SK-N-SH treated with all-trans-retinoic acid at 6 μM for 48 hours (cell line): Measurements from ENCODE around the gene KLHL29.

Source experiments
- CREB5 ChIP-seq: fragments of 250-450 bp; sonication (Bioruptor Pico); IDR thresholded peaks from 2 replicates; pipeline ENCODE4 v1.5.1; 2020; ENCODE audit warnings: low read depth, mild to moderate bottlenecking, moderate library complexity
- CSDC2 ChIP-seq: fragments of 250-450 bp; sonication (Bioruptor Pico); IDR thresholded peaks from 2 replicates; pipeline ENCODE4 v1.5.0; 2020; ENCODE audit warnings: mild to moderate bottlenecking, moderate library complexity
- GLIS3 ChIP-seq: fragments of 250-450 bp; sonication (Bioruptor Pico); IDR thresholded peaks from 2 replicates; pipeline ENCODE4 v1.5.0; 2020; ENCODE audit warnings: mild to moderate bottlenecking, moderate library complexity
- ISL1 ChIP-seq: fragments of 250-450 bp; sonication (Bioruptor Pico); IDR thresholded peaks from 2 replicates; pipeline ENCODE4 v2.1.2; 2022; ENCODE audit warnings: mild to moderate bottlenecking, moderate library complexity
- SNAI2 ChIP-seq: fragments of 250-450 bp; sonication (Bioruptor Pico); IDR thresholded peaks from 2 replicates; pipeline ENCODE4 v1.5.0; 2020; ENCODE audit warnings: mild to moderate bottlenecking, moderate library complexity

GRCh38 chr2:23394700-23395099, 9.7 kb downstream of the KLHL29 start:
- TF ChIP-seq CREB5 (CRISPR knock-in tag) (no peak), ISL1 (CRISPR knock-in tag) (no peak), CSDC2 (CRISPR knock-in tag) (no peak), GLIS3 (CRISPR knock-in tag) (no peak), SNAI2 (CRISPR knock-in tag) (no peak)
